IgD-negative memory B cell (primary cell): ENCODE data around the gene MET. TPM values are rescaled to one million over a fixed set of nuclear protein-coding genes. Genes with fewer than 3 reads are reported as not detected.
"Not testable (repeated sequence)": the region's sequence is repeated elsewhere in the genome, so short reads cannot be mapped to it uniquely, and the experiment has no call there.

Experiments used
- H3K27ac Mint-ChIP-seq, 3 donors: one replicate each; pipeline ENCODE4 v1.8.0; 2020 to 2022; ENCODE audit warnings: mild to moderate bottlenecking in 3 of 3, mixed read lengths in 3 of 3, moderate library complexity in 1 of 3
- H3K27me3 Mint-ChIP-seq: one replicate; pipeline ENCODE4 v1.8.0; 2021; ENCODE audit warnings: mixed read lengths
- H3K36me3 Mint-ChIP-seq: one replicate; pipeline ENCODE4 v1.8.0; 2020; ENCODE audit warnings: mild to moderate bottlenecking, mixed read lengths
- H3K4me1 Mint-ChIP-seq, 3 donors: one replicate each; pipeline ENCODE4 v1.8.0; 2020 to 2022; ENCODE audit warnings: mixed read lengths in 3 of 3, mild to moderate bottlenecking in 1 of 3
- H3K4me3 Mint-ChIP-seq, 4 donors: one replicate each; pipeline ENCODE4 v1.8.0; 2020 to 2022; ENCODE audit warnings: mild to moderate bottlenecking in 4 of 4, mixed read lengths in 4 of 4, moderate library complexity in 3 of 4
- H3K9me3 Mint-ChIP-seq, 3 donors: one replicate each; pipeline ENCODE4 v1.8.0; 2020 to 2021; ENCODE audit warnings: mixed read lengths in 3 of 3, mild to moderate bottlenecking in 1 of 3
- polyA plus RNA-seq: library from polyadenylated mRNA; unstranded; fragments of 300-500 nt; fragmentation: Illumina TruSeq; gene quantifications from one replicate; pipeline ENCODE4 v1.2.3, GENCODE V29; 2021

MET gene
- polyA plus RNA-seq, 1 donor from 2014 or later: not detected

DNA sequence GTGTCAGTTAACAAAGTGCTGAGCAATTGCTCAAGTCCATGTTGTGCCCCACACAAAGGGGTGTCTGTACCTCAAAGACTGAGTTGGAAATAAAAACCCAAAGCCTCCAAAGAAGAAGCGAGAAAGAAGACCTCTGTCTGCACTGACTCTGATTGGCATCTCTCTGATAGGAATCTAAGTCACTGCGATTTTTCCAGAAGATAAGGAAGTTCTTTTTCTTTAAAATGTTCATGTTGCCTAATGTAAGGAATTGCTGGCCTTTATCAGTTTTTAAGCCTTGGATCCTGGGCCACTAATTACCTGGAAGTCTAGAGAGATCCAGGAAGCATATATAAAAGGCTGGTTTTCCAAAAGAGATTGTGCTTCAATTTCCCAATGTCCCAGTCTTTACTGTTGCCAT, 24.1 kb upstream of the MET start:
- no peak overlapping the region for H3K4me3 Mint-ChIP-seq
- no peak overlapping the region for H3K27ac Mint-ChIP-seq
- no peaks in the 10 kb centered on the region for H3K9me3 Mint-ChIP-seq
- H3K27me3 Mint-ChIP-seq: peaks cover 8% of the 10 kb centered on the region
- H3K4me1 Mint-ChIP-seq: no peaks in the 10 kb centered on the region
- no peaks in the 10 kb centered on the region for H3K36me3 Mint-ChIP-seq

DNA sequence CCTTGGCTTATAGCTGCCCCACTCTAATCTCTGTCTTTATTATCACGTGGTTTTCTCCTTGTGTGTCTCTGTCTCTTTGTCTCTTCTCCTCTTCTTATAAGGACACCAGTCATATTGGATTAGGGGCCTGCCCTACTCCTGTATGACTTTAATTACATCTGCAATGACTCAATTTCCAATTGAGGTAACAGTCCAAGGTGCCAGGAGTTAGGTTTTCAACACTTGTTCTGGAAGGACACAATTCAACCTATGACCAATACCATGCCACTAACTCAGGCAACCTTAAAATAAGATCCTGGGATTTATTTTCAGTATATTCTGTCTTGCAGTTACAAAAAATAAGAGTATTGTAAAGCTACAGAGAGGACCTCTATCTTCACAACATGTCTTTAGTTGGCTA, 21.6 kb upstream of the MET start:
- H3K27ac Mint-ChIP-seq: no peak overlapping the region
- H3K4me3 Mint-ChIP-seq: no peak overlapping the region
- H3K4me1 Mint-ChIP-seq: no peaks in the 10 kb centered on the region
- peaks cover 8% of the 10 kb centered on the region for H3K27me3 Mint-ChIP-seq
- H3K9me3 Mint-ChIP-seq: no peaks in the 10 kb centered on the region
- H3K36me3 Mint-ChIP-seq: no peaks in the 10 kb centered on the region

DNA sequence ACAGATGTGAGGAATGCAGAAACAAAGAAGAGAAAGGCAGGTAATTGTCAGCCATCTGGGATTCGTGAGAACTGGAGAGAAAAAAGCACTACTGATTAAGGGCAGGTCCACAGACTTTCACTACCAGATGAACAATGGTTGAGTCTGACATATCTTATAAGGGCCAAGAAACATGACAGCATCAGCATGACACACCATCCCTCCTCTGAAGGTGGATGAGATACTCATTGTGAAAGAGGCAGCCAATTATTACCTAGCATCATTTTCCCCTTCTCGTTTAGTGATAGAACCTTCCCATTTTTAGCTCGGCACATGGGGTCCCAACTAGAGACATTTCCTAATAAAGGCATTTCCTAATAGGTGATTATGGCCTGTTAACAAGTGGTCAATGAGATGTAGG, 19.2 kb upstream of the MET start:
- Mint-ChIP-seq H3K4me1 (no peaks in the 10 kb centered on the region), H3K4me3 (no peak overlapping the region), H3K27ac (no peak overlapping the region), H3K27me3 (peaks cover 8% of the 10 kb centered on the region), H3K9me3 (no peaks in the 10 kb centered on the region), H3K36me3 (no peaks in the 10 kb centered on the region)

DNA sequence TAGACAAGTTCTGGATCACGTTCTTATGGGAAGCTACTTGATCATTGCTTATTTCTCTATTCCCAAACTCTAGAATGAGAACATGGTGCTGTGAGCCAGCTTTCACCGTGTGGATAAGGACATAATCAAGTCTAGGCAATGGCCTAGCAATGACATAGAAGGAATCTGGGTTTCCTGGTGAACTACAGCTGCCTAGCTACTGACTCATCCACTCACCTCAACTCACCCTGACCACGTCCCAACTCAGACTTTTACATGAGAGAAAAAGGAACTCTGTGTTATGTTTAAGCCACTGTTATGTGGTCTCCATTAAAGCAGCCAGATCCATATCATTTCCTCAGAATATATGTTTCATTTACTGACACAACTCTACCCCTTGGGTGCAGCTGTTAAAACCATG, 18.8 kb upstream of the MET start:
- no peaks in the 10 kb centered on the region for H3K9me3 Mint-ChIP-seq
- H3K27me3 Mint-ChIP-seq: peaks cover 6% of the 10 kb centered on the region
- no peaks in the 10 kb centered on the region for H3K36me3 Mint-ChIP-seq
- H3K4me3 Mint-ChIP-seq: no peak overlapping the region
- no peaks in the 10 kb centered on the region for H3K4me1 Mint-ChIP-seq
- H3K27ac Mint-ChIP-seq: no peak overlapping the region

DNA sequence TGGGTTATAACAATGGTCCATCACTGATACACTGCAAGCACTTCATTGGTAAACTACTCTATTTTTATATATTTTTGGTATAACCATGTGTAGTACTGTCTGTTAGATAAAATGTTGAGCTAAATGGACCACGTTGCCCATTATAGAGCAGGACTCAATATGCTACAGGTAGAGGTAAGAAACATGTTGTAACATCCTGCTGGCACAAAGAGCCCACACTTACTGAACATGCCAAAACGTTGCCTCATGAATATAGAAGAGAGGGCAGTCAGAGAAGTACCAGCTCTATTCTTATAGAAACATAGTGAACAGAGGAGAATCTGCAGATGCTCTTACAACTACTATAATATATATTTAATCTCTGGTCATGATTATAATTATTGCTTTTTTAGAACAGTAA, 18.4 kb upstream of the MET start:
- no peak overlapping the region for H3K27ac Mint-ChIP-seq
- H3K4me3 Mint-ChIP-seq: no peak overlapping the region
- peaks cover 5% of the 10 kb centered on the region for H3K27me3 Mint-ChIP-seq
- H3K4me1 Mint-ChIP-seq: no peaks in the 10 kb centered on the region
- H3K9me3 Mint-ChIP-seq: peaks cover 0 to 1% (median under 1%) of the 10 kb centered on the region in 3 donors
- H3K36me3 Mint-ChIP-seq: no peaks in the 10 kb centered on the region

DNA sequence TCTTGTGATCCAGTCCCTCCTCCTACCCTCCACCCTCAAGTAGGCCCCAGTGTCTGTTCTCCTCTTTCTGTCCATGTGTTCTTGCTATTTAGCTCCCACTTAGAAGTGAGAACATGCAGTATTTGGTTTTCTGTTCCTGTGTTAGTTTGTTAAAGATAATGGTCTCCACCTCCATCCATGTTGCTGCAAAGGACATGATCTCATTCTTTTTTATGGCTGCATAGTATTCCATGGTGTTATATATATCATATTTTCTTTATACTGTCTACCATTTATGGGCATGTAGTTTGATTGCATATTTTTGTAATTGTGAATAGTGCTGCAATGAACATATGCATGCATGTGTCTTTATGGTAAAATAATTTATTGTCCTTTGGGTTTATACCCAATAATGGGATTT, 12.7 kb upstream of the MET start:
- H3K4me3 Mint-ChIP-seq, H3K4me1 Mint-ChIP-seq, H3K27ac Mint-ChIP-seq, H3K36me3 Mint-ChIP-seq: not testable (repeated sequence)
- Mint-ChIP-seq H3K9me3 (peaks cover 2 to 12% (median 3%) of the 10 kb centered on the region in 3 donors), H3K27me3 (peaks cover 27% of the 10 kb centered on the region)

DNA sequence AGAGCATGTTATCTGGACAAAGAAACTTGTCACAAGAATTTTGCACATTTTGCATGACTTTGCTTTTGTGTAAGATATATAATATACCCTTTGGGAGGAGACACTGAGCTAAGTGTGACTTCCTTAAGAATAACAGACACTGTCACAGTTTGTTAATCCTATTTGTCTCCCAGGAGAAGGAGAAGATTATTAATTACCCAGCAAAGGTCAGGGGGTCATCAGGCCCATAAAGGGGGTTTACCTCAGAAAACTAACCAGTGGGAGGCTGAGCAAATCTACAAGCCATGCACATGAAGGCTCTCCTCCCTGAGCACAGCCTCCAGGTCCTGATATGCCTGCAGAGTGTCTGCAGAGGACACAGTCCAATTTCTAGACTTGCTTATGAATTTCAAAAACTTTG, 10.1 kb upstream of the MET start:
- H3K9me3 Mint-ChIP-seq: peaks cover 2 to 12% (median 3%) of the 10 kb centered on the region in 3 donors
- no peaks in the 10 kb centered on the region for H3K4me1 Mint-ChIP-seq
- H3K36me3 Mint-ChIP-seq: no peaks in the 10 kb centered on the region
- peaks cover 42% of the 10 kb centered on the region for H3K27me3 Mint-ChIP-seq
- H3K27ac Mint-ChIP-seq: no peak overlapping the region
- H3K4me3 Mint-ChIP-seq: no peak overlapping the region

DNA sequence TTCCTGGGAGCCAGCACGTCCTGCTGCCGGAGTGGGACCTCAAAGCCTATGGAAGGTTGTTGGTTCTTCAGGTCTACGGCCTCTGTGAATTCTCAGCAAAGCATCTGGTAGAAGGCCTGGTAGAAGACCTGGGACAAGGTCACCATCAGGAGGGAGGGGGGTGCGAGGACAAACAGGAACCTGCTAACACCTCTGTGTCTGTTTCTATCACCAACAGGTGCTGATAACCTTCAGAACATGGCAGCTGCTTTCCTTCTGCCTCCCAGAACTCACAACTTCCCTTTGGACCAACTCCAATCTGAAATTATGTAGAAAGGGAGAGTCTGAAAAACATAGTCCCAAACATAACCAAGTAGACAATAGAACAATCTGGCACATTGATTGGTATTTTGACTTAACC, 8.3 kb upstream of the MET start:
- Mint-ChIP-seq H3K36me3 (no peaks in the 10 kb centered on the region), H3K27ac (no peak overlapping the region), H3K9me3 (peaks cover under 1 to 12% (median under 1%) of the 10 kb centered on the region in 3 donors), H3K4me1 (no peaks in the 10 kb centered on the region), H3K4me3 (no peak overlapping the region), H3K27me3 (peaks cover 45% of the 10 kb centered on the region)

DNA sequence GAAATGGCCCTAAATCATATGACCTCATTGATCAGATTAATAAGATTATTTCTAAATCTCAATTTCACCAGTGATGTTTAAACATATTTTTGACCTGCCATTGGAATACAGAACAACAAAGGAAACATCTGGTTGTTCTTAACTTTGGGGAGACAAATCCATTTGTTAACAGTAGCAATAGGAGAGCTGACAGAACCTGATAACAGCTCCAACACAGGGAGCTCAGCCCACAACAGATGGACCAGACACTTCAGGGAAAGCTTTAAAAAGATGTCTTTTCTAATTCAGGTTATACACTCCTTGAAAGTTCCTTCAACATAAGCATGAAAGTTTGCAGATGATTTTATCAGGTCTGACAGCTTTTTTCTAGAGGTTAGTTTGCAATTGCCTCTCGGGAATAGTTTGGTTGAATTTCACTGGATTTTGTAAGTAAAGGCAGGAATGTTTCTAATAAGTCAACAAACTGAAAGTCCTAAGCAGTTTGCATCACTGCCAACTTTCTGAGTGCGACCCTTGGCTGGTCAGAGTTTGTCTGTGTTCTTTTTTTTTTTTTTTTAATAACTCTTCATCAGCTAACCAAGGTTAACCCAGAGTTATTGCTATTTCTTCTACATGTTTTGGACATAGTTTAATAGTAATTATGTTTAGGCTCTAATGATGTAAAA, 6.5 kb upstream of the MET start:
- peaks cover 51% of the 10 kb centered on the region for H3K27me3 Mint-ChIP-seq
- H3K36me3 Mint-ChIP-seq: no peaks in the 10 kb centered on the region
- H3K4me3 Mint-ChIP-seq: no peak overlapping the region
- H3K4me1 Mint-ChIP-seq: no peaks in the 10 kb centered on the region
- H3K9me3 Mint-ChIP-seq: no peaks in the 10 kb centered on the region
- no peak overlapping the region for H3K27ac Mint-ChIP-seq

DNA sequence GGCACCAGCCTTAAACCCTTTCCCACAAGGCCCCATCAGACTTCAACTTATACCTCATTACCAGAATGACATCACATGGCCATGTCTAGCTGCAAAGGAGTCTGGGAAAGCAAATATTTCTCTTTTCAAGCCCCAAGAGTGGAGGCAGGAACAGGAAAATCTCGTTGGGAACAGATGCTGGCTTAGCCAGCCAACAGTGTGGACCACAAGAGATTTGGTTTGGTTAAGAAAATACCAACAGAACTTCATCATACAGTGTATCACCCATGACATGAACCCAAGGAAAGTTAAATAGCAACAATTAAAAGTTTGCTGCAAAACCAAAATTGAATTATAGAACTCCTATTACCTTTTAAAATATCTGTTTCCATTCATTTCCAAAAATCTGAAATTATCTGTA, 2.2 kb upstream of the MET start:
- peaks cover 56% of the 10 kb centered on the region for H3K27me3 Mint-ChIP-seq
- H3K9me3 Mint-ChIP-seq: no peaks in the 10 kb centered on the region
- H3K36me3 Mint-ChIP-seq: no peaks in the 10 kb centered on the region
- no peak overlapping the region for H3K4me3 Mint-ChIP-seq
- H3K27ac Mint-ChIP-seq: no peak overlapping the region
- peaks cover 0 to 11% (median 0%) of the 10 kb centered on the region in 3 donors for H3K4me1 Mint-ChIP-seq

DNA sequence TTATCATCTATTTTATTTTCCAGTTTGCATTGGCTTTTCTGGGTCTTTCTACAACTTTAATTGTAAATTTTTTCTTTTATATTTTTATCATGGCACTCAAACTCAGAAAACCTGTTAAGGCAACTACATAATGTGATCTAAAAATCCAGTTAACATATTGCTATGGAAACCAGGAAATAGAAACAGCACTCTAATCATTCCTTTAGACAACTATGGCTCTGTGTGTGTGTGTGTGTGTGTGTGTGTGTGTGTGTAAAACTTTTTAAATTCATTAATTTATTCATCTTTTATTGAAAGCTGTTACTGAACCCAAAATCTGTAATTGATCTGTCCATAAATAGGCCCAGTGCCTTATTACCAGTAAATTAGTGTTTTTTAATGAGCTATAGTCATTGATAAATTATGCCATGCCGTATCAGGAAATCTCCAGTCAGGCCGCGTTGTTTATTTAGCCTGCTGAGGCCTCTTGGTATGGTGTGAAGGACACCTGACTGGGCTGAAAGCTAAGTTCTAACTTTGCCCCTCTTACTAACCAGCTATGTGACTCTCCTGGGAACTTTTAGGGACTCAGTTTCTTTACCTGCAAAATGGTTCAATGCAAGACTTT, 1.5 kb upstream of the MET start:
- Mint-ChIP-seq H3K27me3 (peaks cover 51% of the 10 kb centered on the region), H3K36me3 (no peaks in the 10 kb centered on the region), H3K9me3 (no peaks in the 10 kb centered on the region), H3K4me1 (peaks cover 0 to 12% (median 0%) of the 10 kb centered on the region in 3 donors), H3K4me3 (no peak overlapping the region), H3K27ac (no peak overlapping the region)

DNA sequence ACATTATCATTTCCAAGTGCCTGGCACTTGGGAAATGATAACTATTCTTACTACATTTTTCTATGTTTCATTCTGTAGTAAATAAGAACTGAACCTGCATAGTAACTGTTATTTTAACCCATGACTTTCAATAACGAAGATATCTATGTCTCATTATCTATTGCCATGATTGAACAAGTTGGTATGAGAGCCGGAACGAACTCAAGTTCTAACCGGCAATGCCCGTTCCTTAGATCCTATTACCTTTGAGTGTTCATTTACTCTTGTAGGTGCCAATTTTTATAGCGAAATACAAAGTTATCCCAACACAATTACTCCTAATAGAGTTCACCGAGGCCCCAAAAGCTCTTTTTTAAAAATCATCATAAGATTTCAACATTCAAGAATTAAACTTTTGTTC, 885 bp upstream of the MET start:
- no peaks in the 10 kb centered on the region for H3K36me3 Mint-ChIP-seq
- H3K4me1 Mint-ChIP-seq: peaks cover 0 to 12% (median 0%) of the 10 kb centered on the region in 3 donors
- H3K9me3 Mint-ChIP-seq: no peaks in the 10 kb centered on the region
- peaks cover 53% of the 10 kb centered on the region for H3K27me3 Mint-ChIP-seq
- no peak overlapping the region for H3K27ac Mint-ChIP-seq
- peak overlapping the region; percentile 53 to 92 (median 84) for H3K4me3 Mint-ChIP-seq

DNA sequence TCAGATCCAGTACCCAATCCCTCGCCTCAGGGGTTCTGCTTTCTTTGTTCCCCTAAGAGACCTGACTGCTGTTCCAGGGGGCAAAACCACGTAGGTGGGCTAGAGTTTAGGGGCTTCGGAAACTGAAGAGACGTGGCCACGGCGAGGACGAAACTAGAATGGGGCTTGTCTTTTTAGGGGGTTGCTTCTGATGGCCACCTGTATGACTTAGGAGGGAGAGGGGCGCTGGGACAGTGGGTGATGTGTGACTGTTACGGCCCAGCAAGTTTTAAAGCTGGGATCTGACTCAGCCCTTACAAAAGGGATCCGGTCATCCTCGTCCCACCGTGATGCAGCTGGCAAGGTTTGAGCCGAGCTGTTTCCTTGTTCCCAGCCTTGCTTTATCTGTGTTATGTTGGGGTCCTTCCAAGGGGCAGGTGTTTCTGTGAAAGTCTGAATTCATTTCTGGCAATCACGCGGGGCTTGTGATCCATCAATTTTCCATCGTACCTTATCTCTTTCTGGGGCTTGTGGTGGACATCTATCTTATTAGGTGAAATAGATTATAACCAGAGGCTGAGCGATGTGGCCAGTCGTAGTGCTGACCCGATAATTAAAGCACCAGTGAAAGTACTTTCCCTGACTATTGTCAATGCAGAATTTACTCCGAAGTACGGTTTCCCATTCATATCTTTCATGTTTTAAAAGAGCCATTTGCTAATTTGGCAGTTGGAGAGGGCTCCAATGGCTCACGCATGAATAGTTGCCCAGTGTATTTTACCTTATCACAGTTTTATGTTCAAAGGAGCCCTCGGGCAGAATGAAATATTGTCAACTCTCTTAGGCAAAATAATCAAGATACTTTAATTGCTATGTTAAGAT, 830 bp downstream of the MET start:
- H3K36me3 Mint-ChIP-seq: no peaks in the 10 kb centered on the region
- H3K4me3 Mint-ChIP-seq: peak overlapping the region; percentile 31 to 82 (median 64)
- H3K4me1 Mint-ChIP-seq: peaks cover 0 to 13% (median 0%) of the 10 kb centered on the region in 3 donors
- peaks cover 49% of the 10 kb centered on the region for H3K27me3 Mint-ChIP-seq
- no peak overlapping the region for H3K27ac Mint-ChIP-seq
- H3K9me3 Mint-ChIP-seq: no peaks in the 10 kb centered on the region

DNA sequence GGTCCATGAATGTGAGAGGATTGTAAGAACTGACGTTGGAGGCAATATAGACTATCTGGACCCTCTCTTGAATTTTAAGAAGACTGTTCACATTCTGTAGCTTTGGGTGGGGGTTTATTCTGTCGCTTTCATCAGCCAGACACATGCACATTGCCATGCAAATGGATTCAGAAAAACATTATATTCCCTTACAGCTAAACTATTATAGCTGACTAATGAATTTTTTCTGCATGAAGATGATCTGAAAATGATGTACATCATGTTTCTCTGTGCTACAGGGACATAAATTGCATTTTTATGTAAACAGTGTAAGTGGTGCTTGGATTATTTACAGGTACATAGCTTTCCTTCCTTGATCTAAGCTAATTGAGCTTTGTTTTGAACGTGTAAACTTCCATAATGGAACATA, 1.5 kb downstream of the MET start:
- H3K36me3 Mint-ChIP-seq: no peaks in the 10 kb centered on the region
- H3K27ac Mint-ChIP-seq: no peak overlapping the region
- H3K4me3 Mint-ChIP-seq: peak overlapping the region in 1 of 4 donors; percentile 15
- peaks cover 0 to 13% (median 0%) of the 10 kb centered on the region in 3 donors for H3K4me1 Mint-ChIP-seq
- peaks cover 47% of the 10 kb centered on the region for H3K27me3 Mint-ChIP-seq
- no peaks in the 10 kb centered on the region for H3K9me3 Mint-ChIP-seq

DNA sequence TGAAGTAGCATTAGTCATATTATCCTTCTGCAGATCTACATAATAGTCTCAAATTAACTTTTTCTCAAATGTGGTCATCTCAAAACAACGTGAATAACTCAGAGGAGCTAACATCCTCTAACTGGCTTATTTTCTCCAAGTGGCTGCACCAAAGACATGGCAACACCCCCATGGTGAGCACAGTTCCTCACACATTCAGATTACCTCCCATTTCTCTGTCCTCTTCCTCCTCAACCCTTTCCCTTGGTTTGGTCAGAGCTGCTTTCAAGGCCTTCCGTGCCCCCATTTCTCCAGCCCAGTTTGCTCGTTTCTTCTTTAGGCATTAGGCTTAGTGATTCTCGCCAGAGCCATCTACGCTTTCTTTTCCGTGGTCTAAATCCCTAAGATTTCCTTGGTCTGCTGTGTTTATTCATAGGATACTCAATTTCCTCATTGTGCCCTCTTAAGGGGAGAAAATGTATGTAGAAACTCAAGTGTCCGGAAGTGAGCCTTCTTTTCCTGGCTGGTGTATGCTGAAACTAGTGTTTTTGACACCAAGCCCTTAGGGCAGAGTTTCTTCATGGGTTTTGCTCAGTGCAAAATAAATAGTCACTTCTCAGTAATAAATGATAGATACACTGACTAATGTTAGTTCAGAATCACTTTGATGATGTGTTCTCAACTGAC, 2.6 kb downstream of the MET start:
- Mint-ChIP-seq H3K4me3 (no peak overlapping the region), H3K27me3 (peaks cover 44% of the 10 kb centered on the region)

More for the DNA sequence above, 2.6 kb downstream of the MET start:
- Mint-ChIP-seq H3K27ac (no peak overlapping the region), H3K9me3 (no peaks in the 10 kb centered on the region), H3K4me1 (peaks cover 0 to 17% (median under 1%) of the 10 kb centered on the region in 3 donors), H3K36me3 (no peaks in the 10 kb centered on the region)
